Hepatic stellate cell (primary cell): ENCODE measurements around the gene MOB3C.
A peak's percentile ranks its signal among the peaks of the same experiment; 100 is the strongest.

Experiments
- DNase-seq: peaks from one replicate; pipeline ENCODE4 v3.0.0; 2011; ENCODE audit warnings: low spot score

MOB3C gene

DNA sequence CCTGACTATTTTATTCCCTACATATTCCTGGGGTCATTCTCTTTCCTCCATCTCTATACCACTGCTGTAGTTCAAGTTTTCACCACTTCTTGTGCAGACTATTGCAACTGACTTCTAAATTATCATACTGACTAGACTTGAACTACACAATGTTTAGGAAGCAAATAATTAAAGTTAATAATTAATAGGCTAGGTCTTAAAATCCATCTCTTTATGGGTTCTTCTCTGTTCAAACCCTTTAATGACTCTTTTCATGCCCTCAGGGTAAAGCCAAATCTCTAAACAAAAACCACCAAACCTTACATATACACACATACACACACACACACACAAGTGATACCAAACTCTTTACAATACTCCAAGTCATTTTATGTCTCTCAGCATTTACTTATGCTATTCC, 22.3 kb upstream of the MOB3C start:
- DNase-seq = no peak

DNA sequence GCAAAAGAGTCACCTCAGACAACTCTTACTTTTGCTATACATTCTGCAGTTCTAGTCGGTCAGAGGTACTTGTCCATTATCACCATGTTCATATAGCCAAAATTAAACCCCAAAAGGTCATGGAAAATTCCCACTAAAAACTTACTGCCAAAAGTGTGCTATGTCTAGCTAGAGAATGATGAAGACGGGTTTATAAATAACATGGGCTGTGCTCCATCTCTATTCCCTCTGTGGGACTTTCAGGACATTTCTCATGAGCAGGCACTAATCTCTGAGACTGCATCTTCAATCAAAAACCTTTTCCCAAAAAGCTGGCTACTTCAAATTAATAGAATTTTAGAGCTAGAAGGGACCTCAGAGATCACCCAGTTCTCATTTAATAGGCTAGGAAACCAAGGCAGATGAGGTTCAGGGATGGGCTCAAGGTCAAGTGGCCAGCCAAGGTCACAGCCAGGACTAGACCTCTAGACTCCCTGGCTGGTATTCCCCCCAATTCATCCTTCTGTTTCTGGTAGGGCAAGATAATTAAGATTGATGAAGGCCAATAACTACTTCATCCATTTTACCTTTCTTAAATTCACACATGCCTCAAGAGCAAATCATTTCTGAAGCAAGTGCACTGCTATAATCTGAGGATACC, 21.0 kb upstream of the MOB3C start:
- no peak for DNase-seq

- DNase-seq = no peak
Measured at GRCh38 chr1:46635205-46635604, 18.6 kb upstream of the MOB3C start.

DNA sequence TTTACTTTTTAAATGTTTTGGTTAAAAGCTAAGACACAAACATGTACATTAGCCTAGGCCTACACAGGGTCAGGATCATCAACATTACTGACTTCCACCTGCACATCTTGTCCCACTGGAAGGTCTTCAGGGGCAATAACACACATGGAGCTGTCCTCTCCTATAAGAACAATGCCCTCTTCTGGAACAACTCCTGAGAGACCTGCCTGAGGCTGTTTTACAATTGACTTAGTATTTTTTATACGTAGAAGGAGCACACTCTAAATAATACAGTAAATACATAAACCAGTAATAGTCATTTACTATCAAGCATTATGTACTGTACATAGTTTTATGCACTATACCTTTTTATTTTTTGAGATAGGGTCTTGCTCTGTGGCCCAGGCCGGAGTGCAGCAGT, 14.1 kb upstream of the MOB3C start:
- no peak for DNase-seq

- DNase-seq = no peak
Measured at GRCh38 chr1:46623743-46624644, 7.4 kb upstream of the MOB3C start.

- peak; percentile 46 for DNase-seq
Measured at GRCh38 chr1:46622344-46622743, 5.7 kb upstream of the MOB3C start.

- no peak for DNase-seq
Measured at GRCh38 chr1:46621930-46622329, 5.3 kb upstream of the MOB3C start.

DNA sequence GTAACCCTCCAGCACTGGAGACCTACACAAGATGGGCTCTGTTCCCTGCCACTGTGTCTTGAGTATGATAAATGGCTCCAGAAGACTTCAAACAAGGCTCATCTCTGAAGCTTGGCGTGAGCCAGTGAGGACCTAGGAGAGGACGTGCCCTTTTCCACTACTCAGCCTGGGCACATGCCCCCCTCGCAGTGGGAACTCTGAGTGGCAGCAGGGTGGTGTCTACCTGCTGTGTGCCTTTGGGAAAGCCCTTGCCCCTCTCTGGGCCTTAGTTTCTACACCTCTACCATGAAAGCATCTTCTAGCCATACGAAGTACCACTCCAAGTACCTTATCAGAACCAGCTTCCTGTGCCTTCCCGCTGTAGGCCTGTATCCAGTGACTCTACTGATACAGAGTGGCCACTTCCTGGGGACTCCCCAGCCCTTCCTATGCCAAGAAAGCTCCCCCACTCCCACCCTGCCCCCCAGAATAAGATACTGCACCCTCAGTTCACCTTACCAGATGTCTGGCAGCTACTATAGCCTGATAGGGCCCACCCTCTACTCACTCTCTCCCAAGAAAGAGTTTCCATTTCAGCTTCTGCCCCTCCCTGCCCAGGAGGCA, 3.1 kb upstream of the MOB3C start:
- no peak for DNase-seq

- DNase-seq = no peak
Measured at GRCh38 chr1:46618754-46619415, 2.3 kb upstream of the MOB3C start.

DNA sequence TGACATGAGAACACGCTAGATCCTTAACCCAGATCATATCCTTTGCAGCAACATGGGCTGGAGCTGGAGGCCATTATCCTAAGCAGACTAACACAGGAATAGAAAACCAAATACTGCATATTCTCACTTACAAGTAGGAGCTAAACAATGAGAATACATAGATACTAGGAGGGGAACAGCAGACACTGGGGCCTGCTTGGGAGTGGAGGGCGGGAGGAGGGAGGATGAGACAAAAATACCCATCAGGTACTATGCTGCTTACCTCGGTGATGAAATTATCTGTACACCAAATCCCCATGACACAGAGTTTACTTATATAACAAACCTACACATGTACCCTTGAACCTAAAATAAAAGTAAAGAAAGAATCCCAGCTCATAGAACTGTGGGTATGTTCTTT, 1.2 kb upstream of the MOB3C start:
- no peak for DNase-seq

- DNase-seq = no peak
Measured at GRCh38 chr1:46617108-46617800, 643 bp upstream of the MOB3C start.

GRCh38 chr1:46615735-46616134, 876 bp downstream of the MOB3C start:
- DNase-seq = no peak

GRCh38 chr1:46615088-46615487, 1.5 kb downstream of the MOB3C start:
- no peak for DNase-seq

GRCh38 chr1:46614604-46614984, 2.0 kb downstream of the MOB3C start:
- no peak for DNase-seq

DNA sequence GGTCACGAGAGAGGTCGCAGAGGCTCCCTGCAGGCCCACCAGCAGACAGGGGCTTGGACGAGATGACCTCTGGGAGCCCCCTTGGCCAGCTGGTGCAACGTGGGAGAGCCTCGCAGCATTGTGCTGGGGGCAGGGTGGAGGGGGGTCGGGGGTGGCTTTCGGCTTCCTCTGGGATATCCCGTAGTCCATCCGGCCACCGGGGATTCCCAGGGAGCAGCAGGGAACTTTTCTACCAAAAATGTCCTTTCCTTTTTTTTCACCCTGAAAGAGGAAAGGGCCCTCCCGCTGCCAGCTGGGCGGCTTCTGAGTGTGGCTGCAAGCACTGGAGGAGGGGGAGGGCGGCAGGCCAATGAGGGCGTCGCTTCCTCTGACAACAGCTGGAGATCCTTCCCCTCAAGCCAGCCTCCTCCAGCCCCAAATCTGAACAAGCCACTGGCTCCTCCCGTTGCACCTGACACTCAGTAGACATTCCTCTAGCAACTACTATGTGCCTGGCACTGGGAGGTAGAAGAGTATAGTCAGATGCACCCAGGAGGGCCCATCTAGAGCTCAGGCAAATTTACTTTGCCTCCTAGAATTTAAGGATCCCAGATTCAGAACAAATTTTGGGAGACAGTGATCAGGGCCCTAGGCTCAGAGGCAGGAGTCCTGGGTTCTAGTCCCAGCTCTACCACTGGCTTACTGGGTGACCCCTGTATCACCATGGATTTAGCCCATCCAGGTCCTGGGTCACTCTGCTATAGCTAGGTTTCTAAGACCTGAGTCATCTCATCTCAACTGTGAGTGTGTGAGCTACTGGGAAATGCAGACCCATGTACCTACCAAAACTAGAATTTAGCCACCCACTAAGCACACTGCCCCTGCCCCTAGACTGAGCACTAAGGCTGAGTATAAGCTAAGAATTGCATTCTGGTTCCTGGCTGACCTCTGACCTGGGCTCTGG, 2.7 kb downstream of the MOB3C start:
- peak; percentile 81 for DNase-seq

GRCh38 chr1:46612937-46613660, 3.5 kb downstream of the MOB3C start:
- no peak for DNase-seq

DNA sequence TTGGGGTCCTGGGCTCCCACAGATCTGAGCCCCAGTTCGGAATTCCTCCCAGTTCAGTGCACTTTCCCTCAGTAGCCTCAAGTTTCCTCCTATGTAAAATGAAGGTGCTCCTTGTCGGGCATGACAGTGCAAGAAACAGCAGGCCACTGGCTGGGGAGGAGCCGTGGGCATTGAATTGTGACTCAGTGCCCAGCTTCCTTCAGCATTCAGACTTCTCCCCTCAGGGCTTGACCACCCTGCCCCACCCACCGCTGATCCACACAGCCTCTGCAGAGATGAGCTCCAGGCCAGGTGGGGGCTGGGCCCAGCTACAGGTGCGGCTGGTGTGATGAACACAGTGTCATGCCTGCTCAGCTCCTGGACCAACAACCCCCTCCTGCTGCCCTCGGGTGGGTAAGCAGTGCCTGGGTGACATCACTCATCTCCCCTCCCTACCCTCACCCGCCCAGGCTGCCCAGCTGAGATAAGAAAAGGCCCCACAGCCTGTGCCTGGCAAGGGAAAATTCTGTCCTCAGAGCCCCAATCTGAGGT, 4.9 kb downstream of the MOB3C start:
- no peak for DNase-seq

- no peak for DNase-seq
Measured at GRCh38 chr1:46607345-46608130, 9.1 kb downstream of the MOB3C start.
